ENCODE results near the gene CRTAC1.

The CRTAC1 gene

DNA sequence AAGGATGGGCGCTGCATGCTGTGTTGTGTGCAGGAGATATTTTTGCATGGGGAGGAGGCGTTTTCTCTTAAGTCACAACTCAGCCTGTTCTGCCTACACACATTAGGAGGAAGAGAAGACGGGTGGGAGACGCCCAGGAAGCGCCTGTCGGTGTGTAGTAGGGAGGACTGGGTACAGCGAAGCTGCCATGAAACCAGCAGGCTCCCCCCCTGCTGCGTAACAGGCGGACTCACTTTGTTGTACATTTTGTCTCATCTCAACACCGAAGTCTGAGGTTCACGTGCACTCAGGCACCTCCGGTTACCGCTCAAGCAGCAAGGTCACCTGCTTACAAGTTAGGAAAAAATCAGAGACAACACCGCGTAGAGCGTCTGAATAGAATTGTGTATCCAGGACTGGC is 56.3 kb downstream of the CRTAC1 start:
- no peak for DNase-seq

DNA sequence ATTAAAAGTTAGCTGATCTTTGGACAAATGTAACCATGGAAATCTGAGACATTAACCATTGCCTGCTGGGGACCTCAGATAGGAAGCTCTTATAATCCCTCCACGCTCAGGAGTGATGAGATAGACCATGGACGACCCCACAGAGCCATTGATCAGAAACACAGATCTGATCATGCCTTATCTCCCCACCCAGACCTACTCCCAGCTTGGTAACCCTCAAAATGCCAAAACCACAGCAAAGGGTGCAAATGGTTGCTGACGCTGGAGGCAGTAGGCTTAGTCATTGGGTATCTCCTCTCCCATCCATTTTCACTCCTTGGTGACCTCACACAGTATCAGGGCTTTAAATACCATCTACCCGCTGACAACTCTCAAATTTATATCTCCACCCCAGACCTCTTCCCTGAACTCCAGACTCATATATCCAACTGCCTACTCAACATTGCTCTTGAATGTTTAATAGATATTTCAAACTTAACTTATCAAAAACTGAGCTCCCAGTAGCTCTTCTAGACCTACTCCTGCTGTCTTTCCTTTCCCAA is 60.8 kb downstream of the CRTAC1 start:
- DNase-seq: no peak

DNA sequence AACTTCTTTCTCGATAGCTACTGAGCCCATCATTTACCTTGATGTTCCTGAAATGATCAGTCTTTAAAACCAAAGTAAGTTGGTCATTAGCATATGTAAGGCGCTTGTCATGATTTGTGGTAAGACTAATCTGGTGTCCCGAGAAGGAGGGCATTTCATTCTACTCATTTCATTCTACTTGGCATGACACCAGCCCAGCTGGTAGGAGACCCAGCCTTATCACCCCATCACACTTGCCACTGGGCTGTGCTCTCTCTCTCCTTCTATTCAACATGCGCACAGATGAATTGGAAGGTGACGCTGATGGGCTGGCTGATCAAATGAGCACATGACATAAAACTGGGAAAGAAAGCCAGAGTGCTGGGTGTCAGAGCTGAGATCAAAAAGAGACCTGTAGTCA is 65.7 kb downstream of the CRTAC1 start:
- no peak for DNase-seq

DNA sequence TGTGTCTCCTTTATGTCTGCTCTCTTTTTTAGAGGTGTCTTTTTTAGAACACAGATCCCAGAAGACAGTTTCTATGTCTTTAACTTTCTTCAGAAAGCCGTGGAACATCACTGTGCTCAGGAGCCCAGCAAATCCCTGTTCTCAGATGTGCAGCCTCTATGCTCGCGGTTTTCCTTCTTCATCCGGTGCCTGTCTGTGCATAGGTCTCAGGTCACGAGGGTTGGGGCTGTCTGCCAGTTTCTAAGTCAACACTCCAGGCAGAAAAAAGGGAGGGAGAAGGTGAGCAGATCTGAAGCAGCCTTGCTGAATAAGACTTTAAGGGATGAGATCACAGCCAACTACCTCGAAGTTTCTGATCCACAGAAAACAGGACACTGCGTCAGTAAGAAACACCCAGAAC is 68.5 kb downstream of the CRTAC1 start:
- DNase-seq: no peak

DNA sequence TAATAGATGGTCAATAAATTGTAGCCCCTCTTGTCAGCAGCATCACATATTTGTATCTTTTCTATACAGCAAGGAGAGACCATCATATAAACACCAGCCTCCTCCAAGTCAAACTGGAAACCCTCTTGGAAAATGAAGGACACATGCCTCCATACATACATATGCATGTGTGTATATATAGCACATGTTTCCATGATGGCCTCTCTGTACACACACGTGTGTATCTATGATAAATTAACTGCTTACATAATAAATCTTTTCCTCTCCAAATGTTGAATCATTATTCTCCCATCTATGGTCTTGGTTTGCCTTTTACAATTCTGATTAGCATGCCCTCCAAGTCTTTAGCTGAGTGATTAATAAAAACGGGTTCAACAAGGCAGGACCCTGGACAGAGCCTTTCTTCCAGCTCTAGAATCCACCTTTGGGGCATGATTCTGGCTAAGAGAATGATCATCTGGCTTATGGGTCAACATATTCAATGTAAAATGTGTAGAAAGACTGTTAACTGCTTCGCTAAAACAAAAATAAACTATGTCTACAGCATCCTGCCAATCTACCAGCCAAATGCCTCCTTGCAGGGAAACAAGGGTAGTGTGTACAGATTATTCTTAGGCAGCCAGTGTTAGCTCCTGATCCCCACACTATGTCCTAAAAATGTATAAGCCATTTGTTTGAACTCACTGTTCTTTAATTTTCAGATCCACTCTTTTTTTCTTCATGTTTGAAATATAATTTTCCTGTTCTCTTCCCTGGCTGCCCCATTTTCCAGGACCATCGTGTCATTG is 70.0 kb downstream of the CRTAC1 start:
- no peak for DNase-seq

DNA sequence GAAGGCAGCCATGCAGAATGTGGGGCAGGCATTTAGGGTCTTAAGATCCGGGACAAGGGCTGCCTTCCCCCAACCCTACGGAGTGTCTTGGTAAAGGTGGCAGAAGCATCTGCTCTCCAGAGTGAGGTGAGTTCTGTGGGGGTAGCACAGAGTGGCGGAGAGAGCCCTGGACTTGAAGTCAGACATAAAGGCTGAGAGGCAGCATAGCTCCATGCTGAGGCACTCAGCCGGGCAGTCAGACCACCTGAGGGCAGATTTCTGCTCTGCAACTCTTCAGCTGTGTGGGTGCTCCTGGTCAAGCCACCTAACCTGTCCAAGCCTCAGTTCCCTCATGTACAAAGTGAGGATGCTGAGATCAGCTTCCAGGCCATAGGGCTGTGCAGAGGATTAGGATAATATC is 81.0 kb downstream of the CRTAC1 start:
- no peak for DNase-seq

DNA sequence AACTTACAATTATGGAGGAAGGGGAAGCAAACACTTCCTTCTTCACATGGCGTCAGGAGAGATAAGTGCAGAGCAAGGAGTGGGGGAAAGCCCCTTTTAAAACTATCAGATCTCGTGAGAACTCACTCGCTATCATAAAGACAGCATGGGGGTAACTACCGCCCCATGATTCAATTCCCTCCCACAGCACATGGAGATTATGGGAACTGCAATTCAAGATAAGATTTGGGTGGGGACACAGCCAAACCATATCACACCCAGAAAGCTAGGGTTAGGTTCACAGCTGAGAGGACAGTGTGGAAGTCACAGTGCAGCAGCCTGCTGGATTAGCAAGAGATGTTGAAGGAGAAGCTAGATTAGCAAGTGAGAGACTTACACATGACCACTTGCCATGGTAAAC is 81.6 kb downstream of the CRTAC1 start:
- no peak for DNase-seq

DNA sequence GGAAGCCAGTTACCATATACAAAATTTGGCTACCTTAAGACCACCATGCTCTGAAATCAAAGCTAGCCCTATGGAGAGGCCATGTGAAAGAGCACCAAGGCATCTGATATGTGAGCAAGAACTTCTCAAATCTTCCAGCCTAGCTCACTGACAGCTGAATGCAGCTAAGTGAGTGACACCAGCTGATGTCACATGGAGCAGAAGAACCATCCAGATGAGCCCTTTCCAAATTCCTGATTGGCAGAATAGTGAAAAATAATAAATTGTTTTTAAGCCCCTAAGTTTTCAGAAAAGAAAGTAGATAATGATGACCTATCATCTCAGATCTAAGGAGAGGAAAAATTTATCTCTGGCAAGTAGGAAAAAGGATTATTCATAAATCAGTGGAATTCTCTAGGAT is 85.6 kb downstream of the CRTAC1 start:
- no peak for DNase-seq

DNA sequence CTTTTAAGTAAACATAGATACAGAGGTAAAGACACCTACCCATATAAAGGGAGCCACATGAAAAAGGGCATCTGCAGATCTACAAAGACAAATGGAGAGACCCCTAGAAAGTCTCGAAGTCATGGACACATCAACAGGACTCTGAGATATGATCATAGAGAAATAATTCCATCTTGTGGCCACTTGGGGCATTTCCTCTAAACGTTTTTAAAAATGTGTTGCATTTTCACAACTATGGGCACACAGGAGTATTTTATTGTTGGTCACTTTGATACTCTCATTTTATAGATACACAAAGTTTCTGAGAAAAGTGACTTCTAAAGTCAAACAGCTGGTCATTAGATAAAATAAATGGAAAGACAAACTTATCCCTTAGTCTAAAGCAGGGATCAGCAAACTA is 87.1 kb downstream of the CRTAC1 start:
- DNase-seq: no peak

DNA sequence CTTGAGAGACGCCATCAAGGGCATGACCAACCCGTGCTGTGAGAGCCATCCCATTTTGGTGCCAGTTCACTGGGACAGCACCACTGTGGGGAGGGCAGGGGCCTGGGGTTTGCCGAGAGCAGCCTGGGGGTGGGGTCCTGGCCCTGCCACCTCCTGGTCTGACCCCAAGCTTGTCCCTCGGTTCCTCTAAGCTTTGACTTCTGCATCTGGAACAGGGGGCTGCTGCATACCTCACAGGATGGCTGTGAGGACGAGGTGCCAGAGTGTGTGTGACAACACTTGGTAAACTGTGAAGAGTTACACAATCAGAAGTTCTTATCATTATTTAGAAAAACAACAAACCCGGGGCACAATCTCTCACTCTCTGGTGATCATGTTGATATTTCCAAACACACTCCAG is 89.9 kb downstream of the CRTAC1 start:
- no peak for DNase-seq

DNA sequence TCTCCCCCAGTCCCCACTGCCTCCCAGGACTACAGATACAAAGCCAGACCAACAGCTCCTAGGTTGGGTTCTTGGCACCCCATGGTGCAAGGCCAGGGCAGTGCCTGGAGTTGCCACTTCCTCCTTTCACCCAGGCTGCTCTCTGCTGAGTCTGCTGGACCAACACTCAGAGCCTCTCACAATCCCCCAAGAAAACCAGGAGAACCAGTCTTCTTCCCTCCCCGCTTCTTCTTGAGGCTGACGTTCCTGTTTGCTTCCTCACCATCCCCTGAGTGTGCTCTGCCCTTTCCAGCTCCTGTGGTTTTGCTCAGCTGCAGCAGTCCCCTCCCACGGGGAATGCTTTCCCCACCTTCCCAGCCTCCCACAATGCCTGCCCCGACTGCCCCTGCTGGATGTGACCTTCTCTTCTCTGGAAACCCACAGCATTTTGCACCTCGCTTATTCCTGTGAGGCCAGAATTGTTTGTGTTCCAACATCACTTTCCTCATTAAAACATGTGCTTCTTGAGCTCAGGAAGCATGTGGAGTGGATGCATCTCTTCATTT is 90.9 kb downstream of the CRTAC1 start:
- DNase-seq: no peak

DNA sequence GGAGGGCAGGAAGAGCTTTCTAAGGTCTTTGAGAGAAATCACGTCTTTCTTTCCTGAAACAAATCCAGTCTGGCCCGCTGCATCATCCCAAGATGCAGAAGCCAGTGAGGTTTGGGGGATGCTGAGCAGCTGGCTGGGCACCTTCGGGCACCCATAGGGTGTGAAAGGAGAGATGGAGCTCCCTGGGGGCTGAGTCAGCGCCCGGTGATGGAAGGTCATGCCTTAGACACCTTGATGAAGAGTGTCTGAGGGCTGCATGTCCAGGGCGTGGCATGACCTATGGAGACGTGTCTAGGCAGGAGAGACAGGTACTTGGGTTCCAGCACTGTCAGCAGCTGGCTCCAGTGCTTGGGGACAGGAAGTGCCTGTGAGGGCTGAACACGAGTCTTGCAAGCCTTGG is 92.5 kb downstream of the CRTAC1 start:
- DNase-seq: no peak

DNA sequence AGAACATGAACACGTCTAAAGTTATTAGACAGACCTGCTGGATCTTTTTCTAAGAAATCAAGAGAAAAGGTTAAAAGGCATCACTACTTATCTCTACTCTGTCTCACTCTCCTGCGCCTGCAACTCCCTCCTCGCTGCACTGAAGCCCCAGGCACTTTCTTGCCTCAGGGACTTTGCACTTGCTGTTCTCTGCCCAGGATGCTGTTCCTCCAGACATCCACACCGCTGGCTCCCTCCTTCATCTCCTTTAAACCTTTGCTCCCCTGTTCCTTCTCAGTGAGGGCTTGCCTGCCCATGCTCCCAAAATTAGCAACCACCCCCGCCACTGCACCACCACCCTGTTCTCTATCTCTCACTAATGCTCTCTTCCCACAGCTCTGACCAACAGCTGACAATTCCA is 93.4 kb downstream of the CRTAC1 start:
- no peak for DNase-seq

DNA sequence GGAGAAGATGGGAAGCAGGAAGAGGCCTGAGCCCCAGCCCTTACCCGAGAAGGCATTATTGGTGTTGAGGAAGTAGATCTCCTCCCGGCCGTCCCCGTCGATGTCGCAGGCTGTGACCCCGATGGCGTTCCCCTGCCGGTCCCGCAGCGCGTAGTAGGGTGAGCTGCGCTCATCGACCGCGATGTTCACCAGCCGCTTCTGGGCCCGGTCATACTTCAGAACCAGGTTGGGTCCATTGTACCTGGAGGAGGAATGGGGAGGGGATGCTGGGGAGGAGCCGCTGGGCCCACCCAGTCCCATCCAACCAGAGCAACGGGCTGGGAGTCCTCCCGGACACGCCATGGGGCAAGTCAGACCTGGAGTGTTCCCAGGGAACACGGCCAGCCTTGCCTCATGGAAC is 94.3 kb downstream of the CRTAC1 start:
- no peak for DNase-seq

DNA sequence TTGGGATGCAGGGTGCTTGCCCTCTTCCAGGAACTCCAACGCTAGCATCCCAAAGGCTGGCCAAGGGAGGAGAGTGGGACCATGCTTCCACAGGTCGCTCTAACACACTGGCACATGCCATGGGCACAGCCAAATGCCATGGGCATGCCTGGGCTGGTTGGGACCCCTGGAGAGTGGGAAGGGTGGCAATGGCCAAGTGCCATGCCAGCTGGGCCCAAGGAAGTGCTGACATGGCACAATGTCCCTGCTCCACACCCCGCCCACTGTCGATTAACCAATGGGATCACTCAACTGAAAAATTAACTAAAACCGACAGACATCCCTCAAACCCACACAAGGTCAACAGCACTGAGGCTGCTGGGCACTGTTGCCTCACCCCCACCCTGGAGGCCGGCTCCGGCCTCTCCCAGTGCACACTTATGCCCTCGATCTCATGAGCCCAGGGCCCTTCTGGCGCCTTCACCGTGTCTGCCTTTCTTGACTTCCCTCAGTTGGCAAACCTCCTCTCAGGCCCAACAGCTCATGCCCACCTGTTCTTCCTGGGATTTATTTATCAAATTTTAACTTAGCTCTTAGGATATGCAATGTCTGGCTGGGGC is 97.4 kb downstream of the CRTAC1 start:
- no peak for DNase-seq

DNA sequence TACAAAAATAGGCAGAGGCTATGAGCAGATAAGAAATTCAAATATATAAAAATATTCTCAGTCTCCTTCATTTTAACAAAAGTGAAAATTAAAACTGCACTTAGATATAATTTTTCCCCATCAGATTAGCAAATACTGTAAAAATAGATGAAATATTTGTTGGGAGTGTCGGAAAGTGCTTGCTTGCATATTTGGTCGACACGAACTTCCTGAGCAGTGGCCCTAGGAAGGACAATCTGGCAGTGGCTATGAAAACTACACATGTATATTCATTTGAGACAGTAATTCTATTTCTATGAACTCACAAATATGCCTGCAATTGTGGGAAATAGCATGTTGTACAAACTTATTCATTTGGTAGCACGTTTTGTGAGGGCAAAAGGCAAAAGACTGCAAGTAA is 99.4 kb downstream of the CRTAC1 start:
- DNase-seq: no peak

DNA sequence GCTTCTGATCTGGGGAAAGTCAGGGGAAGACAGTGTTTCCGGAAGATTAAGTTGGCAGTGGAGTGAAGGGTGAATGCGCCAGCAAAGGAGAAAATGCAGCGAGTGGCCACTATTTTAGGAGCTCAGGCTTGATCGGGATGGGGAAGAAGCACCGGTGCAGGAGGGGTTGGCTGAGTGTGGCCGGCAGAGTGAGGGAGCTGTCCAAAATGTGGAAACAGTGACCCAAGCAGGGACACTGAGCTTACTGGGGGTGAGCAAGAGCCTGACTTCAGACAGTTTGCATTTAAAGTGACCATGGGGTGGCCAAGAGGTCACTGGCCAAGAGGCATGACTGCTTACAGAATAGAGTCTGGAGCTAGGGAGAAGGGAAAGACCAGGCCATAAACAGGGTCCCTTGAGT is 101.5 kb downstream of the CRTAC1 start:
- no peak for DNase-seq

DNA sequence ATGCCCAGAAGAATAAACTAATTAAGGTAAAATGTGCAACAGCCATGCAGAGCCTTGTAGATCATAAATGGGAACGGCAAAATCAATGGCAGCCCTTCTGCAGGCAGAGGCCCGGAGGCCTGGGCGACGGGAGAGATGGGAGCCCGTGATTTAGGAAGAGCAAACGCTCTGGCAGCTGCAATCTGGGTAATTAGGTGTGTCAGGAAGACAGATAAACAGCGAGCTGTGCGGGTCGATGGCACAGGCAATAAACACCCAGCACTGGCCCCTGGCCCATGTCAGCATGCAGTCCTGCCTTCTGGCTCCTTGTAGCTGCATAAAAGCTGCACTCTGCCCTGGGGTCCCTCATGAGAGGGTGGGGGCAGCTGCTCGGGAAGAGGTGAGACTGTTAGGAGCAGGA is 102.8 kb downstream of the CRTAC1 start:
- DNase-seq: no peak

DNA sequence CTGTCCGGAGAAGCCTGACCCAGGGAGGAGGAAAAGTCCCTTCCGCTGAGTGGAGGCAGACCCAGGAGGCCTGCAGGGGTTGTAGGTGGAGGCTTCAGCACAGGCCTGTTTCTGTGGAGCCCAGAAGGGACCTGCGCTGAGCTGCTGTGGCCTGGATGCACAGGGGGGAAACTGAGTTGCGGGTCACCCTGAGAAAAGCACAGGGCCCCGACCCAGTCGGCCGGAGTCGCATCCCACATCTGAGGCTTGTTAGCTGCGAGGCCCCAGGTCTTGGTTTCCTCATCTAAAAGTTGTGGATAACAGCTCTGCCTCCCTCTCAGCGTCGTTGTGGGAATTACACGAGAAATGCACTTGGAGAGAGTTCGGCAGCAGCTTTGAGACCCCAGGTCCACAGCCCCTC is 104.4 kb downstream of the CRTAC1 start:
- no peak for DNase-seq

DNA sequence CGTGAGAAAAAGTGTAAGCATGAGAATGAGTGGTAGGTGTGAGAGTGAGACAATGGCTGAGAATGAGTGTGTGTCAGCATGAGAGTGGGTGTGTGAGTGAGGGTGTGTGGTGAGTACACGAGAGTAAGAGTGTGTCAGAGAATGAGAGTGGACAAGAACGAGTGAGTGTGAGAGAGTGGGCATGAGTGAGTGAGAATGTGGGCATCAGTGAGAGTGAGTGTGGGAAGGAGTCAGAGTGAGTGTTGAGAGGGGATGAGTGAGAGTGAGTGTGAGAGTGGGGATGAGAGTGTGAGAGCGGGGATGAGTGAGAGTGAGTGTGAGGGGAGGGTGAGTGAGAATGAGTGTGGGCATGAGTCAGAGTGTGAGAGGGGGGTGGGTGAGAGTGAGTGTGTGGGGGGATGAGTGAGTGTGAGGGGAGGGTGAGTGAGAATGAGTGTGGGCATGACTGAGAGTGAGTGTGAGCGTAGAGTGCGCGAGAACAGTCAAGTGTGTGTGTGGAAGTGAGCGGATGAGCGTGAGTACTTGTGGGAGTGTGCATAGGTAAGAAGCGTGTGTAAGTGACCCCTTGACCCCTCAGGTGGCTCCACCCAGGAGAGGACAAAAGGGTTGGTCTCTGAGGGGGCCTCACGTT is 105.0 kb downstream of the CRTAC1 start:
- DNase-seq: no peak

DNA sequence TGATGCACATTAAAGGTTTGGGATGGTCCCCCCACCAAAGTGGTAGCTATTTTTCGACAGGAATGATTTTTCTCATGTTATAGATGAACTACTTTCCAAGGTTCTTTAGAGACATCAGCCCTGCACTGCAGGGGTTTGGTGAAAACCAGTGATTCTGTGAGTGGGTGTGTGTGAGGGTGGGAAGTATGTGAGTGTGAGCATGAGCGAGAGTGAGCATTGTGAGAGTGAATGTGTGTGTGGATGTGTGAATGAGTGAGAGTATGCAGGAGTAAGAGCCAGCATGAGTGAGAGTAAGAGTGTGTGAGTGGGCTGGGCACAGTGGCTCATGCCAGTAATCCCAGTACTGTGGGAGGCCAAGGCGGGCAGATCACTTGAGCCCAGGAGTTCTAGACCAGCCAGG is 105.7 kb downstream of the CRTAC1 start:
- DNase-seq: no peak

DNA sequence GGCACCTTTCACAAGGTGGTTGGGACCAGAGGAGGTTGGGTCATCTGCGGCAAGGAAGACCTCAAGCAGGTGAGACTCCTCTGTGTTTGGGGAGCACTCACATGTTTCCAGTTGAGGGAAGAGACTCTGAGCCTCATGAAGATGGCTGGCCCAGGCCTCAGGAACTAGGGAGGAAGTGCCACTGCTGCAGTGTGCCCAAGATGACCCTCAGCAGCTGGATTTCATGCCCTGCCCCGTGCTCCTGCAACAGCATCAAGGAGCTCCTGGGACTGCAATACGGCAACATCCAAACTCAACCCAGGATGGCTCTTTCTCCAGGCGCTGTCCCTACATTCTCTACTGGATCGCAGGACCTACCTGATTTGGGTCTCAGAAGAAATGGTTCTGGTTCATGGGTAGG is 106.9 kb downstream of the CRTAC1 start:
- no peak for DNase-seq

DNA sequence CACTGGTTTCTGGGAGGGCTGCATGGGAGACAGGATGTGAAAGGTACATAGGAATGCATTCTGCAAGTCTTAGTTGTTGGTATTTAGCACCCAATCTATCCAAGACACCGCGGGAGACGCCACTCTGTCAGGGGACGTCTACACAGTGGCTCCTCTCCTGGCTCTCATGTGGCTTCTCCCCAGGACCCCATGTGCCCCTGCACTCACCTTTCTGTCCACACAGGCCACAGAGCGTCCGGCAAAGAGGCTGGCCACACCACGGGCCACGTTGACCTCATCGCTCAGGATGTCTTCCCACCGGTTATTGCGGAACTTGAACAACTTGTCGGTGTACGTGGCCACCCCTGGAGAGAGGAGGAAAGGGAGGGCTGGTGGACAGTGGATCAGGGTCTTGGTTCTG is 107.4 kb downstream of the CRTAC1 start:
- no peak for DNase-seq
